Colonic mucosa (tissue), 4 donors: ENCODE measurements around the gene S100A8. TPM values are rescaled to one million over a fixed set of nuclear protein-coding genes. Genes with fewer than 3 reads are reported as not detected.

ENCODE experiments used
- DNase-seq: peaks from one replicate; pipeline ENCODE4 v3.0.0-alpha.2; 2020
- H3K27ac ChIP-seq: fragments of 200-600 bp; one replicate; pipeline ENCODE4 v1.8.0; 2021
- H3K27me3 ChIP-seq: fragments of 200-600 bp; one replicate; pipeline ENCODE4 v1.8.0; 2021
- H3K36me3 ChIP-seq: fragments of 200-600 bp; one replicate; pipeline ENCODE4 v1.8.0; 2021
- H3K4me1 ChIP-seq: fragments of 200-600 bp; one replicate; pipeline ENCODE4 v1.8.0; 2021; ENCODE audit warnings: mild to moderate bottlenecking
- H3K4me3 ChIP-seq: fragments of 200-600 bp; one replicate; pipeline ENCODE4 v1.8.0; 2021
- H3K9ac ChIP-seq, 2 donors: one replicate each; pipeline ENCODE4 v1.7.0; 2013; ENCODE audit warnings: control low read depth in 2 of 2, low read depth in 2 of 2, low read length in 2 of 2
- H3K9me3 ChIP-seq: fragments of 200-600 bp; one replicate; pipeline ENCODE4 v1.8.0; 2021
- intact Hi-C: fragments of 100-400 bp; cut with DNase I; formaldehyde crosslinking; loops from one replicate; pipeline ENCODE4 v1.14.1; 2022
- total RNA-seq, 2 donors: library from RNA; stranded (reverse); fragmentation: NEBNext Ultra II Directional in 1 of 2; extraction: Animal tissue kit (Norgen Biotek cat#: 25700) in 1 of 2; gene quantifications; one replicate each; pipeline ENCODE4 v1.2.1, GENCODE V29; 2021
- TF ChIP-seq, protein P1 (sequence below): fragments of 200-600 bp; IDR thresholded peaks from one replicate; pipeline ENCODE4 v1.8.0; 2022; ENCODE audit warnings: antibody characterized with exemption, mild to moderate bottlenecking
- donor health status: healthy.
- donor health status: DM: no; HTN: no; CAD: no.
- donor health status: DM: no; HTN: no; CAD: no.

S100A8 gene
- total RNA-seq, 2 donors from 2014 or later: 0.79 to 6.9 TPM

DNA sequence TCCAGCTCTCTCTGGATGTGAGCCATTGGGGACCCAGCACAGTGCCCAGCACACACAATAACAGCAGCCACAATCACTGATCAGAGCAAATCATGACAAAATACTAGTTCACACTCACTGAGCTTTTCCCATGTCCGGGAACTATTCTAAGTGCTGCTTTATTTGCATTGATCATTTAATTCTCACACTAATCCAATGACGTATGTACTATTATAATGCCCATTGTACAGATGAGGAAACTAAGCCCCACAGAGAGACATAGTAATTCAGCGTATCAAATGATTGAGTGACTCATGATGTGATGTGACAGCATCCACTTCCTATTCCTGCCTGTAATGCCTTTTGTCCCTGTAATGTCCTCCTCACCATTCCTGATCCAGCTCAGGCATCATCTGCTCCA, 1.9 kb upstream of the S100A8 start:
- H3K36me3 ChIP-seq: no peaks in the 10 kb centered on the region
- H3K27ac ChIP-seq: no peak overlapping the region
- DNase-seq: peak; percentile 12
- no peak overlapping the region for H3K4me3 ChIP-seq
- H3K4me1 ChIP-seq: no peaks in the 10 kb centered on the region
- intact Hi-C loops: no loop called here
- H3K9me3 ChIP-seq: no peaks in the 10 kb centered on the region
- TF ChIP-seq, protein P1, sequence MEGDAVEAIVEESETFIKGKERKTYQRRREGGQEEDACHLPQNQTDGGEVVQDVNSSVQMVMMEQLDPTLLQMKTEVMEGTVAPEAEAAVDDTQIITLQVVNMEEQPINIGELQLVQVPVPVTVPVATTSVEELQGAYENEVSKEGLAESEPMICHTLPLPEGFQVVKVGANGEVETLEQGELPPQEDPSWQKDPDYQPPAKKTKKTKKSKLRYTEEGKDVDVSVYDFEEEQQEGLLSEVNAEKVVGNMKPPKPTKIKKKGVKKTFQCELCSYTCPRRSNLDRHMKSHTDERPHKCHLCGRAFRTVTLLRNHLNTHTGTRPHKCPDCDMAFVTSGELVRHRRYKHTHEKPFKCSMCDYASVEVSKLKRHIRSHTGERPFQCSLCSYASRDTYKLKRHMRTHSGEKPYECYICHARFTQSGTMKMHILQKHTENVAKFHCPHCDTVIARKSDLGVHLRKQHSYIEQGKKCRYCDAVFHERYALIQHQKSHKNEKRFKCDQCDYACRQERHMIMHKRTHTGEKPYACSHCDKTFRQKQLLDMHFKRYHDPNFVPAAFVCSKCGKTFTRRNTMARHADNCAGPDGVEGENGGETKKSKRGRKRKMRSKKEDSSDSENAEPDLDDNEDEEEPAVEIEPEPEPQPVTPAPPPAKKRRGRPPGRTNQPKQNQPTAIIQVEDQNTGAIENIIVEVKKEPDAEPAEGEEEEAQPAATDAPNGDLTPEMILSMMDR: no peak
- H3K9ac ChIP-seq: no peak overlapping the region
- no peaks in the 10 kb centered on the region for H3K27me3 ChIP-seq

DNA sequence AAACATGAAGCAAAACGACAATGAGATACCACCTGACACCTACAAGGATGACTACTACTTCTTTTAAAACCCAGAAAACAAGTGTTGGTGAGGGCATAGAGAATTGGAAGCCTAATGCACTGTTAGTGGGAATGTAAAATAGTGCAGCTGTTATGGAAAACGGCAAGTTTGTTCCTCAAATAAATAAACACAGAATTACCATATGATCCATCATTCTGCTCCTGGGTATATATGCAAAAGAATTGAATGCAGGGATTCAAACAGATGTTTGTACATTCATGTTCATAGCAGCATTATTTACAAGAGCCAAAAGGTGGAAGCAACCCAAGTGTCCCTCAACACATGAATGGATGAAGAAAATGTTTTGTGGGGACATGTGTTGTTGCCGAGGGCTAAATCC, 1.4 kb upstream of the S100A8 start:
- Histone ChIP-seq H3K36me3 (no peaks in the 10 kb centered on the region), H3K27ac (no peak overlapping the region), H3K4me3 (no peak overlapping the region), H3K9ac (no peak overlapping the region), H3K27me3 (no peaks in the 10 kb centered on the region), H3K4me1 (no peaks in the 10 kb centered on the region), H3K9me3 (no peaks in the 10 kb centered on the region)
- no peak for DNase-seq
- intact Hi-C loops: no loop called here
- TF ChIP-seq, protein P1: no peak

DNA sequence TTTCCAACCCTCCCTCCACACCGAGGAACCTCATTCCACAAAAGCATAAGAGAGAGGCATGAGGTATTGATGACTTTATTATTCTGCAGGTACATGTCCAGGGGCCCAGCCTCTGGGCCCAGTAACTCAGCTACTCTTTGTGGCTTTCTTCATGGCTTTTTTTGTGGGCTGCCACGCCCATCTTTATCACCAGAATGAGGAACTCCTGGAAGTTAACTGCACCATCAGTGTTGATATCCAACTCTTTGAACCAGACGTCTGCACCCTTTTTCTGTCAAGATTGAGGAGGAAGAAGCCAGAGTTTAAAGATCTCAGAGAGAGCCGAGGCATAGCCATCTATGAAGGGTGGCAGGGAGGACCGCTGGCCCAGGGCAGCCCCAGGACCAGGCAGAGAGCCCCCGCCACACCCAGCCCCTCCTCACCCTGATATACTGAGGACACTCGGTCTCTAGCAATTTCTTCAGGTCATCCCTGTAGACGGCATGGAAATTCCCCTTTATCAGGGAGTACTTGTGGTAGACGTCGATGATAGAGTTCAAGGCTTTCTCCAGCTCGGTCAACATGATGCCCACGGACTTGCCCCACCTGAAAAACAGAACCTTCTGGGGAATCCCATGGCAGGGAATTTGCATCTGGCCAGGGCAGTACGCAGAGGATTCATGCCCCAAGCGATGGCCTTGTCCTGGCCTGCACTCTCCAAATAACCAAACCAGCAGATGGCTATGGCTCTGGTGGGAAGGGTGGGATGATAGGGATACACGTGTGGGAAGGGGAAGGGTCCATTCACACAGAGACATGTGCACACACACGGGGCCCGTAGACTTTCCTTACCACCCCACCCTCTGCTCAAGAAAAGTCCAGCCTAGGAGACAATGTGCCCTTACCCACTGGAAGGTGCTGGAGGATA, 647 bp downstream of the S100A8 start:
- DNase-seq: peak; percentile 38
- Histone ChIP-seq H3K27ac (no peak overlapping the region), H3K9ac (no peak overlapping the region), H3K9me3 (no peaks in the 10 kb centered on the region), H3K4me3 (no peak overlapping the region), H3K4me1 (no peaks in the 10 kb centered on the region), H3K36me3 (no peaks in the 10 kb centered on the region), H3K27me3 (no peaks in the 10 kb centered on the region)
- TF ChIP-seq, protein P1: no peak
- intact Hi-C loops: no loop called here

DNA sequence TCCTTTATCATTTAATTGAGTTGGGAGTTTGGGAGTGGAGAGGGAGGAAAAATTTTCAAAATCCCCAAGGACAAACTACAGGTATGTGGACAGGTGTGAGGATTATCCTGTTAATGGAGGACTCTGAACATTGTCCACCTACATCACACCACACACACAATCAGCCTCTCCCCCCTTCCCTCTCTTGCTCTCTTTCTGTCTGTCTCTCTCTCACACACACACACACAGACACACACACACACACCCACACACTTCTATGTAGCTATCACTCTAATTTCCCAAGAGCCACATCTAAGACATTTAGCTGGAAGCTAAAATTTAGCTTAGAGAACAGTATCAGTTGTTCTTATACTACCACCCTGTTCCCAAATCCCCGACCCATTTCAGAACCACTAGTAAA, 1.5 kb downstream of the S100A8 start:
- H3K27ac ChIP-seq: no peak overlapping the region
- no peak overlapping the region for H3K4me3 ChIP-seq
- TF ChIP-seq, protein P1: no peak
- H3K36me3 ChIP-seq: no peaks in the 10 kb centered on the region
- H3K9me3 ChIP-seq: no peaks in the 10 kb centered on the region
- H3K4me1 ChIP-seq: no peaks in the 10 kb centered on the region
- intact Hi-C loops: no loop called here
- no peaks in the 10 kb centered on the region for H3K27me3 ChIP-seq
- H3K9ac ChIP-seq: no peak overlapping the region
- no peak for DNase-seq

DNA sequence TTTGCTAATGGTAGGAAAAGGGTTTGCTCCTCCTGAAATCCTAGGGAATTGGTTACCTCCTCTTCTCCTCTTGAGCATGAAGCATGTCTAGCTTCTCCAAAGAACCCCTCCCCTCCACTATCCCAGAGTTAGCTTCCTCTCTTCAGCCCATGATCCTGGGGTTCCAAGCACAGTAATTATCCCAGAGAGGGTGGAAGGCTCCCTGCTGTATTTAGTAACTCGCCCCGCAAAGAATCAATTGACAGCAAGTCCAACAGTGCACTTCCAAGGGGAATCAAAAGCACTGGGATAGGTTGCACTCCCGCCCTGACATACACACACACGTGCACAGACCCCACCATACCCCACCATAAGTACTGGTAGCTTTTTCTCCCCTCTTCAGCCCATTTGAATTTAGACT, 3.1 kb downstream of the S100A8 start:
- no peak overlapping the region for H3K4me3 ChIP-seq
- H3K27ac ChIP-seq: no peak overlapping the region
- no peak for DNase-seq
- no peak overlapping the region for H3K9ac ChIP-seq
- intact Hi-C loops: no loop called here
- TF ChIP-seq, protein P1: no peak
- H3K36me3 ChIP-seq: no peaks in the 10 kb centered on the region
- no peaks in the 10 kb centered on the region for H3K27me3 ChIP-seq
- no peaks in the 10 kb centered on the region for H3K4me1 ChIP-seq
- H3K9me3 ChIP-seq: no peaks in the 10 kb centered on the region
